Measurements from ENCODE around the gene NAE1. TPM values are rescaled to one million over a fixed set of nuclear protein-coding genes. Genes with fewer than 3 reads are reported as not detected.
"Not testable (repeated sequence)": the region's sequence is repeated elsewhere in the genome, so short reads cannot be mapped to it uniquely, and the experiment has no call there.

NAE1 gene
- total RNA-seq, 1 experiment from 2014 or later = 70.7 TPM

DNA sequence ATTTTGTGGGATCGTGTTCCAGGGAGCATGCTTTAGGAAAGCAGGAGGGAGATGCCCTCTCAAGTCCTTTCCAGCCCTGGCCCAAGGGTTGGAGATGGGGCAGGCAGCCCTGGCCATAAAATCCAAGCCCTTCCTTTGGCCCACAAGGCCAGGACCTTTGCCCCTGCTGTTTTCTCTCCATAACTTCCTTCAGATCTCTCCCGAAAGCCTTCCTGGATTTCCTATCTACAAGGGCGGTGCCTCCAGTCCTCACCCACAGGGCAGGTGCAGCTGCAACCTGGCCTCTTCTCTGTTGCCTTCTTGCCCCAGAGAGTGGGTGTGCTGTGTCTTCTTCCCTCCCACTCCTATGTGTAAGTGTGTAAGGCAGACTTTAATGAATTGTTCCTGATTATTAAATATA lies 41.1 kb upstream of the NAE1 start:
- peak overlapping the region; percentile 34; the same call in 1 of the 2 replicates for H3K27ac ChIP-seq (ENCODE audit: low read length)
- H3K4me3 ChIP-seq (ENCODE audit: low read depth in 2 of 2, low read length in 2 of 2) = no peak overlapping the region
- no peaks in the 10 kb centered on the region for H3K27me3 ChIP-seq (ENCODE audit: control insufficient read depth, insufficient read depth, low read length)
- no peak for ATAC-seq
- no peaks in the 10 kb centered on the region for H3K36me3 ChIP-seq (ENCODE audit: control insufficient read depth, insufficient read depth, low read length)
- in situ Hi-C loops (cut with HindIII; ENCODE audit: low pct_unique_long_range_greater_than_20kb, low sequenced_read_pairs) (no loop called here), intact Hi-C loops (cut with micrococcal nuclease; ENCODE audit: unreplicated experiment) (no loop called here)
- CTCF ChIA-PET = interaction anchor here (0.9 kb wide), 1 partner anchor 9 kb away, joined by 3 read pairs; the partner anchor contains the start of gene PDP2
- no peaks in the 10 kb centered on the region for H3K9me3 ChIP-seq (ENCODE audit: control insufficient read depth, insufficient read depth, low read depth, low read length)
- POLR2A ChIA-PET = no interaction called here
- peaks cover 11% of the 10 kb centered on the region for H3K4me1 ChIP-seq (ENCODE audit: control insufficient read depth, insufficient read depth, low read length)
- DNase-seq (ENCODE audit: low read depth, low spot score) = no peak
- no TSS peak for BruUV-seq (replicated peaks)
- TF ChIP-seq, protein P1, sequence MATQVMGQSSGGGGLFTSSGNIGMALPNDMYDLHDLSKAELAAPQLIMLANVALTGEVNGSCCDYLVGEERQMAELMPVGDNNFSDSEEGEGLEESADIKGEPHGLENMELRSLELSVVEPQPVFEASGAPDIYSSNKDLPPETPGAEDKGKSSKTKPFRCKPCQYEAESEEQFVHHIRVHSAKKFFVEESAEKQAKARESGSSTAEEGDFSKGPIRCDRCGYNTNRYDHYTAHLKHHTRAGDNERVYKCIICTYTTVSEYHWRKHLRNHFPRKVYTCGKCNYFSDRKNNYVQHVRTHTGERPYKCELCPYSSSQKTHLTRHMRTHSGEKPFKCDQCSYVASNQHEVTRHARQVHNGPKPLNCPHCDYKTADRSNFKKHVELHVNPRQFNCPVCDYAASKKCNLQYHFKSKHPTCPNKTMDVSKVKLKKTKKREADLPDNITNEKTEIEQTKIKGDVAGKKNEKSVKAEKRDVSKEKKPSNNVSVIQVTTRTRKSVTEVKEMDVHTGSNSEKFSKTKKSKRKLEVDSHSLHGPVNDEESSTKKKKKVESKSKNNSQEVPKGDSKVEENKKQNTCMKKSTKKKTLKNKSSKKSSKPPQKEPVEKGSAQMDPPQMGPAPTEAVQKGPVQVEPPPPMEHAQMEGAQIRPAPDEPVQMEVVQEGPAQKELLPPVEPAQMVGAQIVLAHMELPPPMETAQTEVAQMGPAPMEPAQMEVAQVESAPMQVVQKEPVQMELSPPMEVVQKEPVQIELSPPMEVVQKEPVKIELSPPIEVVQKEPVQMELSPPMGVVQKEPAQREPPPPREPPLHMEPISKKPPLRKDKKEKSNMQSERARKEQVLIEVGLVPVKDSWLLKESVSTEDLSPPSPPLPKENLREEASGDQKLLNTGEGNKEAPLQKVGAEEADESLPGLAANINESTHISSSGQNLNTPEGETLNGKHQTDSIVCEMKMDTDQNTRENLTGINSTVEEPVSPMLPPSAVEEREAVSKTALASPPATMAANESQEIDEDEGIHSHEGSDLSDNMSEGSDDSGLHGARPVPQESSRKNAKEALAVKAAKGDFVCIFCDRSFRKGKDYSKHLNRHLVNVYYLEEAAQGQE (IDR thresholded peaks at IDR 0.05; ENCODE audit: insufficient read depth in 1 of 2, low read depth in 2 of 2, low read length in 1 of 2) = no peak
- no peak for TF ChIP-seq SIN3A (IDR thresholded peaks at IDR 0.05; ENCODE audit: borderline replicate concordance, insufficient read depth, low read depth, low read length)

DNA sequence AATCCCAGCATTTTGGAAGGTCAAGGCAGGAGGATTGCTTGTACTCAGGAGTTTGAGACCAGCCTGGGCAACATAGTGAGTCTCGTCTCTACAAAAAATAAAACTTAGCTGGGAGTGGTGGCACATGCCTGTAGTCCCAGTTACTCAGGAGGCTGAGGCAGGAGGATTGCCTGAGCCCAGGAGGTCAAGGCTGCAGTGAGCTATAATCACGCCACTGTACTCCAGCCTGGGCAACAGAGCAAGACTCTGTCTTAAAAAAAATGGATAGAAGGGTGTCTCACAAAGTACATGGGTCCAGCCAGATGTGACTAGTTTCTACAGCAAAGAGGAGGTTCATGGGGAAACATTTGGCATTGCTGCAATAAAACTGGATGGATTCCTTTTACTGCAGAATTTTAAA lies 40.6 kb upstream of the NAE1 start:
- DNase-seq (ENCODE audit: low read depth, low spot score); ATAC-seq; H3K36me3 ChIP-seq (ENCODE audit: control insufficient read depth, insufficient read depth, low read length); intact Hi-C loops (cut with micrococcal nuclease; ENCODE audit: unreplicated experiment); H3K27me3 ChIP-seq (ENCODE audit: control insufficient read depth, insufficient read depth, low read length); in situ Hi-C loops (cut with HindIII; ENCODE audit: low pct_unique_long_range_greater_than_20kb, low sequenced_read_pairs); H3K9me3 ChIP-seq (ENCODE audit: control insufficient read depth, insufficient read depth, low read depth, low read length); BruUV-seq (replicated peaks); H3K4me3 ChIP-seq (ENCODE audit: low read depth in 2 of 2, low read length in 2 of 2); POLR2A ChIA-PET; H3K27ac ChIP-seq (ENCODE audit: low read length): not testable (repeated sequence)
- CTCF ChIA-PET = interaction anchor here (0.9 kb wide), 1 partner anchor 9 kb away, joined by 3 read pairs; the partner anchor contains the start of gene PDP2
- peaks cover 11% of the 10 kb centered on the region for H3K4me1 ChIP-seq (ENCODE audit: control insufficient read depth, insufficient read depth, low read length)

DNA sequence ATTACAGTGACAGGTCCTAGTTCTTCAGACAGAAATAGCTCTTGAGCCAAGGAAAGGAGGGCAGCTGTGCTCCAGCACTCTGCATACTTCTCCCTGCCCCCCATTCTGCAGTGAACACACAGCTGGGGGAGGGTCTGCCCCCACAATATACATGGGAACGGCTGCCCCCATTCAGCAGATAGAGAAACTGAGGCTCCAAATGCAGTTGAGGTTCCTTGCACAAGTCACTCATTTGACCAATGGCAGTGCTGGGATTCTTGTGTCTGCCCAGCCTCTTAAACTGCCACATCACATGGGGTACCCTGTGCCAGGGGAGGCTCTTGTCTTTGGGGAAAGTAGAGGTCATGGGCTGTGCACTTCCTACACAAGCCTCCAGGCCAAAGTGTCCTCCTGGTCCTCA lies 38.6 kb upstream of the NAE1 start:
- in situ Hi-C loops (cut with HindIII; ENCODE audit: low pct_unique_long_range_greater_than_20kb, low sequenced_read_pairs) = no loop called here
- DNase-seq (ENCODE audit: low read depth, low spot score) (no peak), ATAC-seq (no peak)
- intact Hi-C loops (cut with micrococcal nuclease; ENCODE audit: unreplicated experiment) = loop anchor here (5.0 kb wide), 1 partner anchor 37 kb away; the partner anchor contains the start of gene NAE1
- CTCF ChIA-PET = no interaction called here
- H3K4me3 ChIP-seq (ENCODE audit: low read depth in 2 of 2, low read length in 2 of 2) = no peak overlapping the region
- H3K36me3 ChIP-seq (ENCODE audit: control insufficient read depth, insufficient read depth, low read length) = no peaks in the 10 kb centered on the region
- no peaks in the 10 kb centered on the region for H3K9me3 ChIP-seq (ENCODE audit: control insufficient read depth, insufficient read depth, low read depth, low read length)
- peaks cover 10% of the 10 kb centered on the region for H3K4me1 ChIP-seq (ENCODE audit: control insufficient read depth, insufficient read depth, low read length)
- TF ChIP-seq POLR2AphosphoS5 (IDR thresholded peaks at IDR 0.05; ENCODE audit: low read depth, low read length) = no peak
- TF ChIP-seq, protein P1 (IDR thresholded peaks at IDR 0.05; ENCODE audit: insufficient read depth in 1 of 2, low read depth in 2 of 2, low read length in 1 of 2) = no peak
- no peak for TF ChIP-seq TCF7L2 (IDR thresholded peaks at IDR 0.05; ENCODE audit: low read depth, low read length)
- TF ChIP-seq SIN3A (IDR thresholded peaks at IDR 0.05; ENCODE audit: borderline replicate concordance, insufficient read depth, low read depth, low read length) = no peak
- TF ChIP-seq, protein P2, sequence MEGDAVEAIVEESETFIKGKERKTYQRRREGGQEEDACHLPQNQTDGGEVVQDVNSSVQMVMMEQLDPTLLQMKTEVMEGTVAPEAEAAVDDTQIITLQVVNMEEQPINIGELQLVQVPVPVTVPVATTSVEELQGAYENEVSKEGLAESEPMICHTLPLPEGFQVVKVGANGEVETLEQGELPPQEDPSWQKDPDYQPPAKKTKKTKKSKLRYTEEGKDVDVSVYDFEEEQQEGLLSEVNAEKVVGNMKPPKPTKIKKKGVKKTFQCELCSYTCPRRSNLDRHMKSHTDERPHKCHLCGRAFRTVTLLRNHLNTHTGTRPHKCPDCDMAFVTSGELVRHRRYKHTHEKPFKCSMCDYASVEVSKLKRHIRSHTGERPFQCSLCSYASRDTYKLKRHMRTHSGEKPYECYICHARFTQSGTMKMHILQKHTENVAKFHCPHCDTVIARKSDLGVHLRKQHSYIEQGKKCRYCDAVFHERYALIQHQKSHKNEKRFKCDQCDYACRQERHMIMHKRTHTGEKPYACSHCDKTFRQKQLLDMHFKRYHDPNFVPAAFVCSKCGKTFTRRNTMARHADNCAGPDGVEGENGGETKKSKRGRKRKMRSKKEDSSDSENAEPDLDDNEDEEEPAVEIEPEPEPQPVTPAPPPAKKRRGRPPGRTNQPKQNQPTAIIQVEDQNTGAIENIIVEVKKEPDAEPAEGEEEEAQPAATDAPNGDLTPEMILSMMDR (IDR thresholded peaks at IDR 0.05) = no peak
- no peak overlapping the region for H3K27ac ChIP-seq (ENCODE audit: low read length)
- BruUV-seq (replicated peaks) = no TSS peak
- no peaks in the 10 kb centered on the region for H3K27me3 ChIP-seq (ENCODE audit: control insufficient read depth, insufficient read depth, low read length)
- POLR2A ChIA-PET = no interaction called here
